HEK293T (cell line): ENCODE results near the gene ATG9B.

Source experiments
- CTCF ChIA-PET: fragments of 350-600 bp; formaldehyde crosslinking; extraction: SDS; loops from one replicate; lab custom pipeline; 2021; ENCODE audit warnings: antibody characterized with exemption, inconsistent platforms; lab: Yijun Ruan, JAX
- POLR2A ChIA-PET: fragments of 350-600 bp; formaldehyde crosslinking; extraction: SDS; loops from one replicate; lab custom pipeline; 2020; ENCODE audit warnings: antibody characterized with exemption, inconsistent platforms; lab: Yijun Ruan, JAX
- DNase-seq: peaks from one replicate; pipeline ENCODE4 v3.0.0; 2012; ENCODE audit warnings: mixed read lengths; ENCODE audit errors: extremely low spot score
- ARNT ChIP-seq: fragments of 450-650 bp; IDR thresholded peaks from 2 replicates; pipeline ENCODE4 v1.6.1; 2017; ENCODE audit warnings: mild to moderate bottlenecking
- BHLHE40 ChIP-seq: fragments of 450-650 bp; IDR thresholded peaks from 2 replicates; pipeline ENCODE4 v1.6.1; 2016; ENCODE audit warnings: mild to moderate bottlenecking, moderate library complexity, borderline replicate concordance
- CTBP1 ChIP-seq: fragments of 450-650 bp; IDR thresholded peaks from 2 replicates; pipeline ENCODE4 v1.6.1; 2016; ENCODE audit warnings: borderline replicate concordance
- ELF4 ChIP-seq: fragments of 450-650 bp; IDR thresholded peaks from 2 replicates; pipeline ENCODE4 v1.6.1; 2017; ENCODE audit warnings: antibody characterized with exemption
- FOXA1 ChIP-seq: fragments of 450-650 bp; IDR thresholded peaks from 2 replicates; pipeline ENCODE4 v1.6.1; 2016; ENCODE audit warnings: mild to moderate bottlenecking
- FOXK2 ChIP-seq: fragments of 450-650 bp; IDR thresholded peaks from 2 replicates; pipeline ENCODE4 v1.6.1; 2016; ENCODE audit warnings: mild to moderate bottlenecking
- FOXM1 ChIP-seq: fragments of 450-650 bp; IDR thresholded peaks from 2 replicates; pipeline ENCODE4 v1.6.1; 2017; ENCODE audit warnings: mild to moderate bottlenecking, borderline replicate concordance
- HDGF ChIP-seq: fragments of 450-650 bp; IDR thresholded peaks from 2 replicates; pipeline ENCODE4 v1.6.1; 2017; ENCODE audit warnings: antibody characterized with exemption, borderline replicate concordance
- L3MBTL2 ChIP-seq: fragments of 450-650 bp; conservative IDR thresholded peaks from 2 replicates; pipeline ENCODE4 v1.6.1; 2016; ENCODE audit warnings: mild to moderate bottlenecking
- LEF1 ChIP-seq: fragments of 450-650 bp; IDR thresholded peaks from 2 replicates; pipeline ENCODE4 v1.6.1; 2017; ENCODE audit warnings: mild to moderate bottlenecking, borderline replicate concordance
- NFRKB ChIP-seq: fragments of 450-650 bp; IDR thresholded peaks from 2 replicates; pipeline ENCODE4 v1.6.1; 2016; ENCODE audit warnings: mild to moderate bottlenecking, moderate library complexity
- PKNOX1 ChIP-seq: fragments of 450-650 bp; IDR thresholded peaks from 2 replicates; pipeline ENCODE4 v1.6.1; 2016
- SP1 ChIP-seq: fragments of 450-650 bp; IDR thresholded peaks from 2 replicates; pipeline ENCODE4 v1.6.1; 2017
- SUZ12 ChIP-seq: fragments of 450-650 bp; IDR thresholded peaks from 2 replicates; pipeline ENCODE4 v1.6.1; 2016; ENCODE audit warnings: mild to moderate bottlenecking
- TARDBP ChIP-seq: fragments of 450-650 bp; IDR thresholded peaks from 2 replicates; pipeline ENCODE4 v1.6.1; 2016
- ZNF384 ChIP-seq: fragments of 450-650 bp; IDR thresholded peaks from 2 replicates; pipeline ENCODE4 v1.6.1; 2016

Gene ATG9B

GRCh38 chr7:150969475-150969874 lies 54.8 kb downstream of the ATG9B start:
- DNase-seq, result no peak
- CTCF ChIA-PET, result interaction anchor here (0.5 to 1.6 kb wide), 5 partner anchors 11 to 697 kb away, joined by 3 to 8 read pairs (median 4); no protein-coding TSS in a partner anchor
- POLR2A ChIA-PET, result interaction anchor here (0.8 kb wide), 1 partner anchor 9 kb away, joined by 6 read pairs; no protein-coding TSS in a partner anchor
- no peak for TF ChIP-seq CTBP1
- no peak for TF ChIP-seq HDGF
- no peak for TF ChIP-seq PKNOX1
- TF ChIP-seq FOXK2, result no peak
- TF ChIP-seq LEF1, result no peak
- no peak for TF ChIP-seq SP1
- TF ChIP-seq NFRKB, result no peak
- TF ChIP-seq SUZ12, result no peak
- no peak for TF ChIP-seq FOXA1
- TF ChIP-seq FOXM1, result no peak
- no peak for TF ChIP-seq TARDBP
- no peak for TF ChIP-seq ARNT
- no peak for TF ChIP-seq ZNF384
- TF ChIP-seq L3MBTL2, result no peak

- no peak for DNase-seq
- TF ChIP-seq L3MBTL2, result no peak
- TF ChIP-seq HDGF, result no peak
- TF ChIP-seq PKNOX1, result no peak
- no peak for TF ChIP-seq ARNT
- TF ChIP-seq NFRKB, result no peak
- no peak for TF ChIP-seq LEF1
- no peak for TF ChIP-seq SUZ12
- TF ChIP-seq SP1, result no peak
- no peak for TF ChIP-seq BHLHE40
- no peak for TF ChIP-seq FOXM1
- TF ChIP-seq CTBP1, result no peak
- POLR2A ChIA-PET, result interaction anchor here (0.8 kb wide), 1 partner anchor 10 kb away, joined by 6 read pairs; no protein-coding TSS in a partner anchor
- CTCF ChIA-PET, result interaction anchor here (0.5 to 1.6 kb wide), 4 partner anchors 12 to 697 kb away, joined by 3 to 8 read pairs (median 4); no protein-coding TSS in a partner anchor
Observed at GRCh38 chr7:150968734-150969372, 55.4 kb downstream of the ATG9B start.

- no peak for DNase-seq
- POLR2A ChIA-PET, result no interaction called here
- CTCF ChIA-PET, result interaction anchor here (0.6 to 1.6 kb wide), 3 partner anchors 16 to 21 kb away, joined by 3 to 8 read pairs (median 4); no protein-coding TSS in a partner anchor
- TF ChIP-seq HDGF (no peak), PKNOX1 (no peak), ARNT (no peak), FOXM1 (no peak), FOXA1 (no peak), SP1 (no peak), TARDBP (no peak), FOXK2 (no peak), SUZ12 (no peak), NFRKB (no peak), ZNF384 (no peak), BHLHE40 (no peak), ELF4 (no peak), LEF1 (no peak), CTBP1 (no peak), L3MBTL2 (no peak)
Observed at GRCh38 chr7:150968056-150968733, 56.1 kb downstream of the ATG9B start.

GRCh38 chr7:150967349-150967748 lies 56.9 kb downstream of the ATG9B start:
- no peak for DNase-seq
- TF ChIP-seq ZNF384 (no peak), FOXM1 (no peak), CTBP1 (no peak), PKNOX1 (no peak), BHLHE40 (no peak), LEF1 (no peak), SP1 (no peak), ARNT (no peak), TARDBP (no peak), HDGF (no peak), ELF4 (no peak)
- CTCF ChIA-PET, result interaction anchor here (0.6 to 0.7 kb wide), 2 partner anchors 17 to 19 kb away, joined by 3 read pairs; no protein-coding TSS in a partner anchor
- POLR2A ChIA-PET, result interaction anchor here (0.6 kb wide), 1 partner anchor 1869 kb away, joined by 5 read pairs; no protein-coding TSS in a partner anchor

GRCh38 chr7:150966002-150966401 lies 58.3 kb downstream of the ATG9B start:
- no peak for DNase-seq
- POLR2A ChIA-PET, result no interaction called here
- TF ChIP-seq ELF4 (no peak), FOXK2 (no peak), TARDBP (no peak), LEF1 (no peak), PKNOX1 (no peak), SP1 (no peak), HDGF (no peak), FOXA1 (no peak), FOXM1 (no peak), ZNF384 (no peak), CTBP1 (no peak), L3MBTL2 (no peak), NFRKB (no peak)
- CTCF ChIA-PET, result interaction anchor here (2.4 to 2.9 kb wide), 2 partner anchors 9 to 19 kb away, joined by 12 to 33 read pairs; no protein-coding TSS in a partner anchor
